ENCODE measurements around the gene RSRC1. TPM values are rescaled to one million over a fixed set of nuclear protein-coding genes. Genes with fewer than 3 reads are reported as not detected.

Gene RSRC1
- total and polyA plus RNA-seq, 2 donors (not counting 1 experiment from before 2014, with no cell fraction given): 4.5 to 54.6 TPM

- H3K27ac ChIP-seq (ENCODE audit: low read length in 2 of 2): no peak overlapping the region
- H3K4me3 Mint-ChIP-seq: no peak overlapping the region
- WGBS (ENCODE audit: insufficient coverage): 100% methylated on average over 2 of the region's 3 CpGs
- no peaks in the 10 kb centered on the region for H3K27me3 ChIP-seq (replicated peaks in 1 of 4; ENCODE audit: control extremely low read depth in 1 of 4, control insufficient read depth in 3 of 4, insufficient read depth in 4 of 4, low read length in 3 of 4)
- no peaks in the 10 kb centered on the region for H3K27me3 Mint-ChIP-seq
- POLR2A ChIA-PET: no interaction called here
- H3K4me3 ChIP-seq (ENCODE audit: control extremely low read depth in 1 of 5, extremely low read depth in 1 of 5, insufficient read depth in 1 of 5, low read depth in 2 of 5, low read length in 4 of 5): no peak overlapping the region
- CTCF ChIA-PET: no interaction called here
- no peaks in the 10 kb centered on the region for H4K20me1 ChIP-seq (ENCODE audit: control insufficient read depth, insufficient read depth, low read length, poor library complexity, severe bottlenecking)
- no peaks in the 10 kb centered on the region for H3K9me3 Mint-ChIP-seq (ENCODE audit: insufficient read depth)
- no peak for DNase-seq
- H3K9me3 ChIP-seq (ENCODE audit: control extremely low read depth in 1 of 3, control insufficient read depth in 2 of 3, insufficient read depth in 1 of 3, low read length in 2 of 3): no peaks in the 10 kb centered on the region
- H2AFZ ChIP-seq (ENCODE audit: insufficient read depth, low read depth, low read length, poor library complexity, severe bottlenecking): no peak overlapping the region
- no peak overlapping the region for H3K27ac Mint-ChIP-seq
- no peaks in the 10 kb centered on the region for H3K4me1 ChIP-seq (ENCODE audit: control insufficient read depth in 2 of 2, insufficient read depth in 2 of 2, low read length in 2 of 2)
- H3K9ac ChIP-seq (ENCODE audit: low read length): no peak overlapping the region
- H3K79me2 ChIP-seq (ENCODE audit: control insufficient read depth, insufficient read depth, low read length): no peaks in the 10 kb centered on the region
- no peak for ATAC-seq (ENCODE audit: low read depth)
- TF ChIP-seq EZH2 (IDR thresholded peaks at IDR 0.05; ENCODE audit: borderline replicate concordance, insufficient read depth, low read depth, low read length, poor library complexity, severe bottlenecking): no peak
- TF ChIP-seq, protein P1, sequence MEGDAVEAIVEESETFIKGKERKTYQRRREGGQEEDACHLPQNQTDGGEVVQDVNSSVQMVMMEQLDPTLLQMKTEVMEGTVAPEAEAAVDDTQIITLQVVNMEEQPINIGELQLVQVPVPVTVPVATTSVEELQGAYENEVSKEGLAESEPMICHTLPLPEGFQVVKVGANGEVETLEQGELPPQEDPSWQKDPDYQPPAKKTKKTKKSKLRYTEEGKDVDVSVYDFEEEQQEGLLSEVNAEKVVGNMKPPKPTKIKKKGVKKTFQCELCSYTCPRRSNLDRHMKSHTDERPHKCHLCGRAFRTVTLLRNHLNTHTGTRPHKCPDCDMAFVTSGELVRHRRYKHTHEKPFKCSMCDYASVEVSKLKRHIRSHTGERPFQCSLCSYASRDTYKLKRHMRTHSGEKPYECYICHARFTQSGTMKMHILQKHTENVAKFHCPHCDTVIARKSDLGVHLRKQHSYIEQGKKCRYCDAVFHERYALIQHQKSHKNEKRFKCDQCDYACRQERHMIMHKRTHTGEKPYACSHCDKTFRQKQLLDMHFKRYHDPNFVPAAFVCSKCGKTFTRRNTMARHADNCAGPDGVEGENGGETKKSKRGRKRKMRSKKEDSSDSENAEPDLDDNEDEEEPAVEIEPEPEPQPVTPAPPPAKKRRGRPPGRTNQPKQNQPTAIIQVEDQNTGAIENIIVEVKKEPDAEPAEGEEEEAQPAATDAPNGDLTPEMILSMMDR (IDR thresholded peaks at IDR 0.05): no peak
- H3K36me3 ChIP-seq (replicated peaks in 1 of 2; ENCODE audit: control extremely low read depth in 1 of 2, control insufficient read depth in 1 of 2, extremely low read depth in 1 of 2, insufficient read depth in 2 of 2, low read length in 1 of 2): no peaks in the 10 kb centered on the region
- H3K4me2 ChIP-seq (replicated peaks; ENCODE audit: low read depth, low read length, poor library complexity, severe bottlenecking): no peak overlapping the region
- intact Hi-C loops (cut with micrococcal nuclease): no loop called here
- peaks cover 7% of the 10 kb centered on the region for H3K4me1 Mint-ChIP-seq
Observed at GRCh38 chr3:158465074-158465473, 355.2 kb downstream of the RSRC1 start.

DNA sequence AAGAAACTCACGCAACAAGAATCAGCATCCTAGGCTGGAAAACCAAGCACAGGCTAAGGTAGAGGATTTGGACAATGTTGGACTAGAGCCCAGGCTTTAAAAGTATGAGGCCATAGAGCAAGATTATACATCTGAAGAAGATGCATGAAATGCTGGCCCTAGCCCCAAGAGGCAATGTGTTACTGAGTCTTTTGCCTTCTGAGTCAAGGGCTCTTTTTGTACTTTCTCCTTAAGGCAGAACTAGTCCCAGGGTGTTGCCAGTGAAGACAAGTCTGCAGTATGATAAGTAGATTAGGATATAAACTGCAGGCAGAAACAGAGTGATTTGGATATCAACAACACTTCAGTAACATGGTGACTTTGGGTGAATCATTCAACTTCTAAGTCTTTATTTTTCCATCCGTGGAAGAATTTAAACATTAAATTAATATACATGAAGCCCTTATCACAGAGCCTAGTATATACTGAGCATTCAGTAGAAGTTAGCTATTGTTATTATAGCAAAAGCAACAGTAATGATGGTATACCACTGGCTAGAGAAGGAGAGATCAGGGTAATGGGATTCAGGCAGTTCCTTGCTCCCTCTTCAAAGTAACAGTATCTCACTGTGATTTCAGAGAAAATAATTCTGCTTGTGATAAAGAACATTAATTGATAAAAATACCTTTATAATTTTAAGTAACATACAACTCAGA lies 361.2 kb downstream of the RSRC1 start:
- Histone ChIP-seq H3K9ac (ENCODE audit: low read length) (no peak overlapping the region), H4K20me1 (ENCODE audit: control insufficient read depth, insufficient read depth, low read length, poor library complexity, severe bottlenecking) (no peaks in the 10 kb centered on the region), H3K4me3 (ENCODE audit: control extremely low read depth in 1 of 5, extremely low read depth in 1 of 5, insufficient read depth in 1 of 5, low read depth in 2 of 5, low read length in 4 of 5) (no peak overlapping the region), H3K9me3 (ENCODE audit: control extremely low read depth in 1 of 3, control insufficient read depth in 2 of 3, insufficient read depth in 1 of 3, low read length in 2 of 3) (peaks cover 0 to 1% (median 0%) of the 10 kb centered on the region in 3 donors), H3K4me2 (replicated peaks; ENCODE audit: low read depth, low read length, poor library complexity, severe bottlenecking) (no peak overlapping the region), H3K27me3 (replicated peaks in 1 of 4; ENCODE audit: control extremely low read depth in 1 of 4, control insufficient read depth in 3 of 4, insufficient read depth in 4 of 4, low read length in 3 of 4) (no peaks in the 10 kb centered on the region), H3K4me1 (ENCODE audit: control insufficient read depth in 2 of 2, insufficient read depth in 2 of 2, low read length in 2 of 2) (no peaks in the 10 kb centered on the region), H3K79me2 (ENCODE audit: control insufficient read depth, insufficient read depth, low read length) (no peaks in the 10 kb centered on the region), H3K36me3 (replicated peaks in 1 of 2; ENCODE audit: control extremely low read depth in 1 of 2, control insufficient read depth in 1 of 2, extremely low read depth in 1 of 2, insufficient read depth in 2 of 2, low read length in 1 of 2) (no peaks in the 10 kb centered on the region), H2AFZ (ENCODE audit: insufficient read depth, low read depth, low read length, poor library complexity, severe bottlenecking) (no peak overlapping the region), H3K27ac (ENCODE audit: low read length in 2 of 2) (no peak overlapping the region)
- peaks cover 3% of the 10 kb centered on the region for H3K9me3 Mint-ChIP-seq (ENCODE audit: insufficient read depth)
- intact Hi-C loops (cut with micrococcal nuclease): no loop called here
- 100% methylated on average over 1 of the region's 2 CpGs for WGBS (ENCODE audit: insufficient coverage)
- H3K27ac Mint-ChIP-seq: no peak overlapping the region
- ChIA-PET POLR2A (no interaction called here), CTCF (no interaction called here)
- no peak overlapping the region for H3K4me3 Mint-ChIP-seq
- ATAC-seq (ENCODE audit: low read depth): no peak
- no peaks in the 10 kb centered on the region for H3K27me3 Mint-ChIP-seq
- TF ChIP-seq EZH2 (IDR thresholded peaks at IDR 0.05; ENCODE audit: borderline replicate concordance, insufficient read depth, low read depth, low read length, poor library complexity, severe bottlenecking): no peak
- TF ChIP-seq, protein P1 (IDR thresholded peaks at IDR 0.05): no peak
- no peak for DNase-seq
- H3K4me1 Mint-ChIP-seq: no peaks in the 10 kb centered on the region
